OCI-LY7 (cell line): ENCODE results near the gene MACROD2.

ENCODE experiments used
- EZH2phosphoT487 ChIP-seq: fragments of 200-600 bp; sonication (generic); IDR thresholded peaks from 2 replicates; pipeline ENCODE4 v1.6.1; 2018; ENCODE audit warnings: low read depth, borderline replicate concordance, mild to moderate bottlenecking, mixed run types, antibody characterized with exemption, low read length, moderate library complexity, mixed read lengths
- TF ChIP-seq, protein P1 (sequence below): fragments of 200-600 bp; sonication (generic); conservative IDR thresholded peaks from 2 replicates; pipeline ENCODE4 v1.5.1; 2014; ENCODE audit warnings: mild to moderate bottlenecking, antibody characterized with exemption, low read length, moderate library complexity, mixed read lengths

DNA sequence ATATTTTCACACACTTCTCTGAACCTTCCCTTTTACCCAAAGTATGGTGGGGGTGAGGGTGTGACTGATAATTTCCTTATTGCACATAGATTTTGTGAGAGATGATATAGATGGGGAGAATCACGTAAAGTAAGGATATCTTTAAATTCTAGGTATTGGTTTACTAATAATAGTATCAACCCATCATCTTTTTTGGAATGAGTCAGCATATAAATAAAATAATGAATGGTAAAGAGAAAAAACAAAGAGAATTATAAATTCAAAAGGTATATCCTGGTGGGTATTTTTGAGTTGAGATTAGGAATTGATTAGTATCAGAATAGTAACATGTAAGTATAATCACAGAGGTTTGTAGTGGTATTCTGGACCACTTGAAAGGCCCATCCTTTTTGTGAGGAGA lies 56.1 kb downstream of the MACROD2 start:
- TF ChIP-seq, protein P1, sequence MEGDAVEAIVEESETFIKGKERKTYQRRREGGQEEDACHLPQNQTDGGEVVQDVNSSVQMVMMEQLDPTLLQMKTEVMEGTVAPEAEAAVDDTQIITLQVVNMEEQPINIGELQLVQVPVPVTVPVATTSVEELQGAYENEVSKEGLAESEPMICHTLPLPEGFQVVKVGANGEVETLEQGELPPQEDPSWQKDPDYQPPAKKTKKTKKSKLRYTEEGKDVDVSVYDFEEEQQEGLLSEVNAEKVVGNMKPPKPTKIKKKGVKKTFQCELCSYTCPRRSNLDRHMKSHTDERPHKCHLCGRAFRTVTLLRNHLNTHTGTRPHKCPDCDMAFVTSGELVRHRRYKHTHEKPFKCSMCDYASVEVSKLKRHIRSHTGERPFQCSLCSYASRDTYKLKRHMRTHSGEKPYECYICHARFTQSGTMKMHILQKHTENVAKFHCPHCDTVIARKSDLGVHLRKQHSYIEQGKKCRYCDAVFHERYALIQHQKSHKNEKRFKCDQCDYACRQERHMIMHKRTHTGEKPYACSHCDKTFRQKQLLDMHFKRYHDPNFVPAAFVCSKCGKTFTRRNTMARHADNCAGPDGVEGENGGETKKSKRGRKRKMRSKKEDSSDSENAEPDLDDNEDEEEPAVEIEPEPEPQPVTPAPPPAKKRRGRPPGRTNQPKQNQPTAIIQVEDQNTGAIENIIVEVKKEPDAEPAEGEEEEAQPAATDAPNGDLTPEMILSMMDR: no peak
- TF ChIP-seq EZH2phosphoT487: no peak
